WTC11 (cell line): ENCODE measurements around the gene UBE2R2. TPM values are rescaled to one million over a fixed set of nuclear protein-coding genes. Genes with fewer than 3 reads are reported as not detected.
A peak's percentile ranks its signal among the peaks of the same experiment; 100 is the strongest.

Source experiments
- ATAC-seq: fragments of 200-7000 bp; cut with Tn5 transposase; 2 replicates; pipeline ENCODE4 v1.10.0; 2021; ENCODE audit warnings: mild to moderate bottlenecking, moderate library complexity
- CTCF ChIA-PET: fragments of 300-600 bp; sonication (Branson Sonifier 250); formaldehyde crosslinking; loops from one replicate; lab custom pipeline; 2021; ENCODE audit warnings: antibody characterized with exemption; lab: Charles Lee
- POLR2A ChIA-PET: fragments of 350-600 bp; sonication (Branson Sonifier 250); formaldehyde crosslinking; loops from one replicate; lab custom pipeline; 2021; ENCODE audit warnings: antibody characterized with exemption; lab: Charles Lee
- DNase-seq: peaks from one replicate; pipeline ENCODE4 v3.0.0; 2021; ENCODE audit warnings: low spot score
- H3K27ac Mint-ChIP-seq: 2 replicates; pipeline ENCODE4 v1.8.0; 2021; ENCODE audit warnings: mixed read lengths
- H3K27me3 Mint-ChIP-seq: 2 replicates; pipeline ENCODE4 v1.8.0; 2021; ENCODE audit warnings: low read depth, mild to moderate bottlenecking, moderate library complexity, mixed read lengths
- H3K36me3 Mint-ChIP-seq: 2 replicates; pipeline ENCODE4 v1.8.0; 2021; ENCODE audit warnings: mixed read lengths
- H3K4me1 Mint-ChIP-seq: 2 replicates; pipeline ENCODE4 v1.8.0; 2022; ENCODE audit warnings: mixed read lengths
- H3K4me3 Mint-ChIP-seq: 2 replicates; pipeline ENCODE4 v1.8.0; 2021; ENCODE audit warnings: mild to moderate bottlenecking, moderate library complexity, mixed read lengths
- H3K9me3 Mint-ChIP-seq: 2 replicates; pipeline ENCODE4 v1.8.0; 2021; ENCODE audit warnings: mixed read lengths
- ATF6 ChIP-seq: sonication (generic); formaldehyde crosslinking; IDR thresholded peaks from 2 replicates; pipeline ENCODE4 v1.8.1; 2023; ENCODE audit warnings: mild to moderate bottlenecking, missing genetic modification reagents
- E2F4 ChIP-seq: sonication (generic); formaldehyde crosslinking; IDR thresholded peaks from 2 replicates; pipeline ENCODE4 v1.8.1; 2022; ENCODE audit warnings: low read depth, mild to moderate bottlenecking, moderate library complexity, missing genetic modification reagents, borderline replicate concordance
- ELF4 ChIP-seq: sonication (generic); formaldehyde crosslinking; IDR thresholded peaks from 2 replicates; pipeline ENCODE4 v1.8.1; 2022; ENCODE audit warnings: low read depth, mild to moderate bottlenecking, moderate library complexity, missing genetic modification reagents
- ERG ChIP-seq: fragments of 250-450 bp; sonication (Bioruptor Pico); IDR thresholded peaks from 2 replicates; pipeline ENCODE4 v1.8.0; 2021; ENCODE audit warnings: mild to moderate bottlenecking
- FOXJ3 ChIP-seq: sonication (generic); formaldehyde crosslinking; IDR thresholded peaks from 2 replicates; pipeline ENCODE4 v1.9.0; 2021; ENCODE audit warnings: missing genetic modification reagents, mild to moderate bottlenecking, borderline replicate concordance
- JAZF1 ChIP-seq: fragments of 250-450 bp; sonication (Bioruptor Pico); IDR thresholded peaks from 2 replicates; pipeline ENCODE4 v1.9.0; 2021; ENCODE audit warnings: moderate library complexity, mild to moderate bottlenecking, inconsistent platforms
- OVOL2 ChIP-seq: fragments of 250-450 bp; sonication (Bioruptor Pico); IDR thresholded peaks from 2 replicates; pipeline ENCODE4 v1.9.0; 2021; ENCODE audit warnings: mild to moderate bottlenecking, borderline replicate concordance
- STAT6 ChIP-seq: sonication (generic); formaldehyde crosslinking; conservative IDR thresholded peaks from 2 replicates; pipeline ENCODE4 v1.8.1; 2023; ENCODE audit warnings: mild to moderate bottlenecking, low read depth, missing genetic modification reagents, moderate library complexity
- TCF7 ChIP-seq: sonication (generic); formaldehyde crosslinking; IDR thresholded peaks from 2 replicates; pipeline ENCODE4 v1.8.0; 2022; ENCODE audit warnings: mild to moderate bottlenecking, low read depth, missing genetic modification reagents, moderate library complexity
- ZMAT4 ChIP-seq: fragments of 250-450 bp; sonication (Bioruptor Pico); IDR thresholded peaks from 2 replicates; pipeline ENCODE4 v1.9.0; 2021; ENCODE audit warnings: mild to moderate bottlenecking
- ZNF263 ChIP-seq: sonication (generic); formaldehyde crosslinking; IDR thresholded peaks from 2 replicates; pipeline ENCODE4 v1.8.1; 2022; ENCODE audit warnings: low read depth, mild to moderate bottlenecking, moderate library complexity, missing genetic modification reagents
- ZNF281 ChIP-seq: sonication (generic); formaldehyde crosslinking; IDR thresholded peaks from 2 replicates; pipeline ENCODE4 v1.8.0; 2023; ENCODE audit warnings: mild to moderate bottlenecking, missing genetic modification reagents
- ZNF671 ChIP-seq: fragments of 250-450 bp; sonication (Bioruptor Pico); IDR thresholded peaks from 2 replicates; pipeline ENCODE4 v1.8.0; 2021; ENCODE audit warnings: mild to moderate bottlenecking
- total RNA-seq: library from RNA; stranded (reverse); gene quantifications from 3 replicates; pipeline ENCODE4 v1.2.3, GENCODE V29; 2021

The UBE2R2 gene
- total RNA-seq, 1 experiment from 2014 or later: 45.0 TPM

GRCh38 chr9:33913541-33913940, 96.6 kb downstream of the UBE2R2 start:
- DNase-seq (no peak), ATAC-seq (no peak)
- TF ChIP-seq ATF6 (CRISPR knock-in tag) (no peak), ERG (CRISPR knock-in tag) (no peak), E2F4 (CRISPR knock-in tag) (no peak), ZNF263 (CRISPR knock-in tag) (no peak)
- Mint-ChIP-seq H3K9me3 (no peaks in the 10 kb centered on the region), H3K27me3 (no peaks in the 10 kb centered on the region), H3K4me1 (peaks cover 20% of the 10 kb centered on the region), H3K27ac (no peak overlapping the region), H3K4me3 (no peak overlapping the region), H3K36me3 (peaks cover 26% of the 10 kb centered on the region)
- POLR2A ChIA-PET: interaction anchor here (0.6 kb wide), 1 partner anchor 135 kb away, joined by 3 read pairs; the partner anchor contains the start of gene UBAP2
- CTCF ChIA-PET: interaction anchor here (1.0 to 3.2 kb wide), 2 partner anchors 100 to 176 kb away, joined by 3 to 10 read pairs; no protein-coding TSS in a partner anchor

GRCh38 chr9:33914887-33915628, 98.1 kb downstream of the UBE2R2 start:
- POLR2A ChIA-PET: no interaction called here
- H3K4me3 Mint-ChIP-seq: no peak overlapping the region

GRCh38 chr9:33917036-33917435, 100.1 kb downstream of the UBE2R2 start:
- Mint-ChIP-seq H3K27me3 (no peaks in the 10 kb centered on the region), H3K4me3 (no peak overlapping the region), H3K9me3 (no peaks in the 10 kb centered on the region), H3K4me1 (peaks cover 45% of the 10 kb centered on the region), H3K36me3 (peaks cover 33% of the 10 kb centered on the region), H3K27ac (peak overlapping the region; percentile 14)
- ChIA-PET POLR2A (no interaction called here), CTCF (no interaction called here)
- DNase-seq: no peak
- ATAC-seq: no peak
- no peak for TF ChIP-seq ELF4
- no peak for TF ChIP-seq OVOL2 (CRISPR knock-in tag)
- no peak for TF ChIP-seq FOXJ3 (CRISPR knock-in tag)
- TF ChIP-seq ZNF671 (CRISPR knock-in tag): no peak
- TF ChIP-seq STAT6 (CRISPR knock-in tag): no peak
- no peak for TF ChIP-seq ZNF281 (CRISPR knock-in tag)
- no peak for TF ChIP-seq ZMAT4 (CRISPR knock-in tag)
- TF ChIP-seq TCF7 (CRISPR knock-in tag): no peak

More at GRCh38 chr9:33914887-33915628, 98.1 kb downstream of the UBE2R2 start:
- no peaks in the 10 kb centered on the region for H3K27me3 Mint-ChIP-seq
- ATAC-seq (no peak), DNase-seq (no peak)
- H3K4me1 Mint-ChIP-seq: peaks cover 35% of the 10 kb centered on the region
- TF ChIP-seq STAT6 (CRISPR knock-in tag): no peak
- TF ChIP-seq JAZF1 (CRISPR knock-in tag): no peak
- CTCF ChIA-PET: interaction anchor here (0.7 to 3.2 kb wide), 3 partner anchors 10 to 158 kb away, joined by 3 to 10 read pairs (median 7); no protein-coding TSS in a partner anchor
- H3K9me3 Mint-ChIP-seq: no peaks in the 10 kb centered on the region
- peaks cover 29% of the 10 kb centered on the region for H3K36me3 Mint-ChIP-seq
- peak overlapping the region; percentile 68; the same call in 1 of the 2 replicates for H3K27ac Mint-ChIP-seq
